ENCODE data around the gene COQ5.

GRCh38 chr12:120481022-120481767, 47.8 kb downstream of the COQ5 start:
- no peak for TF ChIP-seq YY1 (IDR thresholded peaks at IDR 0.05; ENCODE audit: insufficient read depth, insufficient read length)
- no peak for TF ChIP-seq SUZ12 (IDR thresholded peaks at IDR 0.05; ENCODE audit: extremely low read depth, insufficient read depth, insufficient read length)

Data from NT2/D1 (cell line).